Stimulated activated naive CD8-positive, alpha-beta T cell treated with anti-CD3 and anti-CD28 coated beads, Interleukin-15, Interleukin-2, amounts not matched to agents 100 U/mL and 50 U/mL, for 24 hours (primary cell): ENCODE results near the gene ONECUT2.
"Not testable (repeated sequence)": the region's sequence is repeated elsewhere in the genome, so short reads cannot be mapped to it uniquely, and the experiment has no call there.

Source experiments
- ATAC-seq: fragments of 150-1000 bp; cut with Tn5 transposase; one replicate; pipeline ENCODE4 v1.10.0; 2021
- DNase-seq: peaks from one replicate; pipeline ENCODE4 v3.0.0; 2021

ONECUT2 gene

GRCh38 chr18:57434536-57435494 lies at the start of gene ONECUT2:
ONECUT2 (plus strand) TSS chr18:57435374; CDS start chr18:57435717, 343 bp downstream.
- peak; percentile 74 for DNase-seq
- peak; percentile 82 for ATAC-seq

DNA sequence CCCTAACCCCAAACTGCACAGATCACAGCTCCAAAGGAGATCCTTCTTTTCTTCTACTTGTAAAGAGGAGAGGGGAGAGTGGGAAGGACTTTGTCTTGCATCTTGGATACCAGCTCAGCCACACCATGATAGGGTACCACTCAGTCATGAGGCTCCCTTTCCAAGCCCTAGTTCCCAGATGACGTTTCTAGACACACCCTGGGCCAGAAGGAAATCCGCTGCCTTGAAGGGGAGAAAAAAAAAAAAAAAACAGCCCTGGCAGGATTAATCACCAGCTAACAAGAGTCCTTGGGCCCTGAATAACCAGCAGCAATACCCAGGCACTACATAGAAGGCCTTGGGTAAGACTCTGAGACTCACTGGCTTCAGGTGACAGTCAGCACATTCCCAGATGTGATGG lies 45.9 kb upstream of the ONECUT2 start:
- DNase-seq: no peak
- no peak for ATAC-seq

DNA sequence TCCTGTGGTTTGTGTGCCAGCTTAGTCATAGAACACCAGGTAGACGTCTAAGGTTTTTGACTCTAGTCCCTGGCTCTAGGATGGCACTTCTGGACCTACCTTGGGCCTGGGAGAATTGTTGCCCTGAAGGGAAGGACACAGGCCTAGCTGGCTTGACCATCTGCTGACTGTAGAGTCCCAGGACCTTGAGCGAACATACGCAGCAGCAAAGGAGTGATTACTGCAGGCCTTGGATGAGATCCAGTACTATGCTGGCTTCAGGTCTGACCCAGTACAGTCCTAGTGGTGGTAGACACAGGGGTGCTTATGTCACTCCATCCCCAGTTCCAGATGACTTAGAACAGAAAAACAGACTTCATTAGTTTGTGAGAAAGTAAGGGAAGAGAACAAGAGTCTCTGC lies 45.1 kb upstream of the ONECUT2 start:
- ATAC-seq (no peak), DNase-seq (no peak)

DNA sequence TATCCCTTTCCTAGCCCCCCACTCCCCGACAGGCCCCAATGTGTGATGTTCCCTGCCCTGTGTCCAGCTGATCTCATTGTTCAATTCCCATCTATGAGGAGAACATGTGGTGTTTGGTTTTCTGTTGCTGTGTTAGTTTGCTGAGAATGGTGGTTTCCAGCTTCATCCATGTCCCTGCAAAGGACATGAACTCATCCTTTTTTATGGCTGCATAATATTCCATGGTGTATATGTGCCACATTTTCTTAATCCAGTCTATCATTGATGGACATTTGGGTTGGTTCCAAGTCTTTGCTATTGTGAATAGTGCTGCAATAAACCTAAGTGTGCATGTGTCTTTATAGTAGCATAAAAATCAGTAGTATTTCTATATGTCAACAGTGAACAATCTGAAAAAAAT lies 40.4 kb upstream of the ONECUT2 start:
- not testable (repeated sequence) for ATAC-seq, DNase-seq

- not testable (repeated sequence) for ATAC-seq, DNase-seq
These were observed 38.3 kb upstream of the ONECUT2 start for GRCh38 chr18:57396831-57397230.

DNA sequence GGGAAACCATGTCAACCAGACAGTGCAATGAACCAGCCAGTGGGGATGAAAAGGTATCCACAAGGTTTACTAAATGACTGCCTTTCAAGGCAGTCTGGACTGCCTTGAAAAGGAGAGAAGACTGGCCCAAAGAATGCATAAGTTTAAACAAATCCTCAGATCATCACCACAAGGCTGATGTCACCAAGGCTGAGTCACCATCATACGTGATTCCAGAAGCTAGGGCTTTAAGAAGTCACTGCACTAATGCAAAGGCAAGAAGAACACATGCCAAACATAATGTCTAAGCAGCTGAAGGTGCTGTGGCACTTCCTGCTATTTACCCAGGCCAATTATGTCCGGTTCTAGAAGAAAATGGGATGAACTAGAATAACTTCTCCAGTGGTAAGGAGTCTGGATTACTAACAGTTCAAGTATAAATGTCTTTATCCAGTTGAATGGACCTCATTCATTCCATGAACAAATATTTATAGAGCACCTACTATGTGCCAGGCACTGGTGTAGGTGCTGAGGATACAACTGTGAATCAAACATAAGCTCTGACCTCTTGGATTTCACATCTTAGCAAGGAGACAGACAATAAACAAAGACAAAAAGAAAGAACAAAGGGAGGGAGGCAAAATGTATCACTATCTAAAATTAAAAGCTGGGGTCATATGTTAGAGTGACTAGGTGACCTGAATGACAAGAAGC lies 37.6 kb upstream of the ONECUT2 start:
- no peak for ATAC-seq
- DNase-seq: no peak

DNA sequence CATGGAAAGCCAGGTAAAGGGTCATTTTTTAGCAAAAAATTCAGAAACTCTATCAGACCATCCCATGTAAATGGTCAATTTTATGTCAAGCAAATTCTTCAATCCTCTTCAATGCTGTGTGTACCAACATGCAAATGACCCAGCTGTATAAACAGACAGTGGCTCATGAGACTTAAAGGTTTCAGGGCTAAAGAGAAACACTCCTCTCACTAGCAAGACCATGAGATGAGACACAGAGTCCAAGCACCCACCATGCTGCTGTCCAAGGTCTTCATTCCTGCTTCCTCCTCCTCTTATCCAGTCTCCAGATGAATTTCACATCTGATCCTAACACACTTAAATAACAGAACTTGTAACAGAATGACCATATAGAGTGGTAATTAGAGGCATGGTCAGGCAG lies 30.8 kb upstream of the ONECUT2 start:
- no peak for DNase-seq
- no peak for ATAC-seq

GRCh38 chr18:57409650-57410049 lies 25.5 kb upstream of the ONECUT2 start:
- DNase-seq (no peak), ATAC-seq (no peak)

- DNase-seq: no peak
- no peak for ATAC-seq
These were observed 24.4 kb upstream of the ONECUT2 start for GRCh38 chr18:57410749-57411148.

- ATAC-seq (no peak), DNase-seq (no peak)
These were observed 18.6 kb upstream of the ONECUT2 start for GRCh38 chr18:57416542-57416941.

DNA sequence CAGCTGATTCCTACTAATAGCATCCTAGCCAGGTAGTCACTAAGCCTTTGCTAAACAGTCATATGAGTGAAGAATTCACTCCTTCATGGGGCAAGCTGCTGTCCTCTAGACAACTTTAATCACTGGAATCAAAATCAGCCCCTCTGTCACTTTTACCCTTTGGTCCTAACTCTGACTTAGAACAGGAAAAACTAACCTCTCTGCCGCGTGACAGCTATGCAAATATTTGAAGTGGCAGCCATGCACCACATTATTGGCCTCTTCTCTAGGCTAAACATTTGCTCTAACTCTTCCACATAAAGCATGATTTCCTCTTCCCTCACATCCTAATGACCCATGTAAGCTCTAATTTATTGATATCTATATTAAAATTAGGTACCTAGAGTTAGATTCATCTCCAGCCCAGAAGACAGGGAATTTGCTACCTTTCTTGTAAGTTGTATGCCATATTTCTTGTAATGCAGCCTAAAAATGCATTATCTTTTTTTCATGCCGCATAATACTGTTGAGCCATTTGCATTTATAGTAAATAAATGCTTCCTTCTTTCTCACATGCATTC lies 12.8 kb upstream of the ONECUT2 start:
- no peak for ATAC-seq

DNA sequence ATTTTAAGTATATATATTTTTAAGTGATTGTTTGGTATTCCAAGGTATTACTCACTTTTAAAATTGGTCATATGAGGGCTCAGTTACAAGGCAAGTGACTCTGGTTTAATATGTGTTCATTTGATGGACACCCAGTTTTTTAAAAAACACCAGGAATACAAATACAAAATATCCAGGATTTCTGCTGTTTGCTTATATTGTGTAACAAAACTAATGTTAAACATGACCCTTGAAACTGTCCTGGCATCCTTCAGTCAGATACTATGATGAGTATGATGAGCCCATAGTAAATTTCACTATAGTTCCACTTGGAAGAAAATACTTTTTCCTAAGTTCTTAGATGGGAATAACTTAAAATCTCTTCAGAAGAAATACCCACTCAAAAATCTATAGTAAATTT lies 11.4 kb upstream of the ONECUT2 start:
- ATAC-seq: no peak
- DNase-seq: no peak

More for the DNA sequence above, 12.8 kb upstream of the ONECUT2 start:
- DNase-seq: no peak

- ATAC-seq: no peak
- DNase-seq: no peak
These were observed 10.1 kb upstream of the ONECUT2 start for GRCh38 chr18:57425096-57425495.

DNA sequence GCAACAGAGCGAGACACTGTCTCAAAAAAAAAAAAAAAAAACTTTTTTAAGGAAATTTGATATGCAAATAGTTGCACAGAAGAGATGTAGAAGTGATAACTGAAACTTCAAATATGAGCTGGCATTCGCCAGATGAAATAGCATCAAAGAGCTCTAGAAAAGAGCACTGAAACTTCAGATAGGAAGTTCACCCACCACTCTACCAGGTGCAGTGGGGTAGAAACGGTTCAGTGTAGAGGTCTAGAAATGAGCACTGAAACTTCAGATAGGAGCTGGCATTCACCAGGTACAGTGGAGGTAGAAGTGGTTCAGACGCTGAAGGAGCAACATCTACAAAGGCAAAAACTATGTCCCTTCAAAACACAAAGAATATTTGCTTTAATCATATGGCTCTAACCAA lies 9.0 kb upstream of the ONECUT2 start:
- ATAC-seq (peak; percentile 77), DNase-seq (no peak)

GRCh38 chr18:57427429-57428201 lies 7.6 kb upstream of the ONECUT2 start:
- DNase-seq (no peak), ATAC-seq (no peak)

GRCh38 chr18:57428221-57429150 lies 6.7 kb upstream of the ONECUT2 start:
- DNase-seq (no peak), ATAC-seq (no peak)

DNA sequence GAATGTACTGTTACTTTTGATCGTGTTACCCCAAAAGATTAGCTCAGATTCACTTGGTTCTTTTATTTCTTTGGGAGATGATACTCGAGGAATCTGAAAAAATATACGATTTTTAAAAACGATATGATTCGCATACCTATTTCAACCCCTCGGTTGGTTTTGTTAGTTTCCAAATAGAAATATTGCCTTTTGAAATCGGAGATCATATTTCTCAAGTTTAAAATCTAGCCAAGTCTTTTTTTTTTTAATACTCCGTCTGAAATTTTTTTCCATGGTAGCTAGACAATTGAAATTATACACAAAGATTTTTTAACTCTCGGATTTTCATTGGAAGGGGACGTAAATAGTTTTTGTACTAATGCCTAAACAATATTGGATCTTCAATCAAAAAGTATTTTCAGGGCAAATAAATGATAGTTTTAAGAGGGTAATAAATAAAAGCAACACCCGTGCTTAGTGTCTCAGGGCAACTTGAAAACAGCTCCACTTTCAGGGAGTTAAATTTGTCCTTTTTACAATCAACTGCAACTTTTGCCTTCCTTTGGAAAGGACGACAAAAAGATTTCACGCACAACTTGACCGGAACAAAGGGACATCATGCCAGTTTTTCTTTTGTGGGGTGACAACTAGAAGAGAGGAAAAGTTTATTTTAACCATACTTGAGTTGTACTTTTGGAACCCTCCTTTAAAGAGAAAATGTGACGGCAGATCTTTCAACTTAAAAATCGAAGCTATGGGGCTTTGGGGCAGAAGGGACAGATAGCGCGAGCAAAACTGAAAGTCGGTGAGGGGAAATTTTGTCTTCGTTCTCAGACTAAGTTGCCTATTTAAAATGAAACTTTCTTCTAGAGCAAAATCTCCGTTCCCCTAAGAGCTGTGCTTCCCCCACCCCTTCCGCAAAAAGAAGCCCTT lies 5.8 kb upstream of the ONECUT2 start:
- DNase-seq: no peak
- ATAC-seq: no peak

DNA sequence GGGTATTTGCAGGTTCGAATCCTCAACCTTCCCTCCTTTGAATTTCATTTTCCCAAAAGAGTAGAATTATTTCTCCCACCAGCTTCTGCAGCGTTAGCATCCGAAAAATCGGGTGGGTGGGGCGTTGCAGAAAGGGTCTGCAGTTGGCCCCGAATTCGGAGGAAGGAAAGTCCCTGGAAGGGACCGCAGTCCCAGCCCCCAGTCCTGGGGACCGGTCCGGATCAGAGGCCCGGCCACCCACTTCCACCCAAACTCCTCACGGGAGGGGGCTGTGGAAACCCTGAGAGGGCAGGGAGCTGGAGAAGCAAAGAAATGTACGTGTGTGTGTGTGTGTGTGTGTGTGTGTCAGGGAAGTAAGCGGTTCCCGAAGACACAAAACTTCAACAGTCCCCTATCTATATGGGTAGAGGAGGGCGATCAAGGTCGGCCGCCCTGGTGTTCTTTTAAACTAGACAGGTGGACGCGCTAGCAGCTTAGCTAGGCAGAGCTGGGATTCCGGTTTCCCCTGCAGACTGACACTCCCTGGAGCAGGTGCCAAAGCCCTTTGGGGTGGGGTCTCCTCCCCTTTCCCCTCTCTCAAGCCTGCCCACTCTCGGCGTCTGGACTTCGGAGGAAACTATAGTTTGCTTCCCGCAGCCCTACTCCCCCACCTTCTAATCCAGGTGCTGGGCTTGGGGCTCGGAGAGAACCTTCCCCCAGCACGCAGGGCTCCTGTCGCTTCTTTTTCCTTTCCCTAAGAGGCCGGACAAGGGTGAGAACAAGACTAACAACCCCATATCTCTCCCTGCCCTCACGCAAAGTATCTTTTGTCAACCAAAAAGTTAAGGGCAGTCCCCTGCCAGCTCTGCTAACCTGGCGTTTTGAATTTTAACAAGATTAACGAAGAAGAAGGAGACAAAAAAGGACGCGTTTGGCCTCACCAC lies 4.8 kb upstream of the ONECUT2 start:
- DNase-seq (no peak), ATAC-seq (no peak)

- no peak for ATAC-seq
- DNase-seq: no peak
These were observed 4.2 kb upstream of the ONECUT2 start for GRCh38 chr18:57431002-57431382.
